ENCODE measurements around the gene SPATA6.
"Not testable (repeated sequence)": the region's sequence is repeated elsewhere in the genome, so short reads cannot be mapped to it uniquely, and the experiment has no call there.

Gene SPATA6

GRCh38 chr1:48450505-48450904 lies 21.5 kb downstream of the SPATA6 start:
- DNase-seq: no peak

GRCh38 chr1:48448932-48449331 lies 23.1 kb downstream of the SPATA6 start:
- DNase-seq: no peak

- DNase-seq: not testable (repeated sequence)
These were observed 27.8 kb downstream of the SPATA6 start for GRCh38 chr1:48444186-48444585.

- DNase-seq: no peak
These were observed 29.0 kb downstream of the SPATA6 start for GRCh38 chr1:48442864-48443619.

- DNase-seq: not testable (repeated sequence)
These were observed 31.2 kb downstream of the SPATA6 start for GRCh38 chr1:48440786-48441185.

- DNase-seq: no peak
These were observed 32.6 kb downstream of the SPATA6 start for GRCh38 chr1:48439380-48439779.

- DNase-seq: not testable (repeated sequence)
These were observed 34.6 kb downstream of the SPATA6 start for GRCh38 chr1:48437379-48437778.

GRCh38 chr1:48435312-48436002 lies 36.5 kb downstream of the SPATA6 start:
- not testable (repeated sequence) for DNase-seq

GRCh38 chr1:48430832-48431231 lies 41.2 kb downstream of the SPATA6 start:
- DNase-seq: no peak

GRCh38 chr1:48422009-48422408 lies 50.0 kb downstream of the SPATA6 start:
- no peak for DNase-seq

GRCh38 chr1:48418742-48419141 lies 53.3 kb downstream of the SPATA6 start:
- no peak for DNase-seq

- no peak for DNase-seq
These were observed 57.0 kb downstream of the SPATA6 start for GRCh38 chr1:48415050-48415449.

GRCh38 chr1:48414264-48414663 lies 57.7 kb downstream of the SPATA6 start:
- DNase-seq: no peak

GRCh38 chr1:48405940-48406339 lies 66.1 kb downstream of the SPATA6 start:
- no peak for DNase-seq

GRCh38 chr1:48405400-48405799 lies 66.6 kb downstream of the SPATA6 start:
- DNase-seq: no peak

- DNase-seq: no peak
These were observed 69.4 kb downstream of the SPATA6 start for GRCh38 chr1:48402599-48402998.

- DNase-seq: no peak
These were observed 75.8 kb downstream of the SPATA6 start for GRCh38 chr1:48396208-48396607.

- DNase-seq: no peak
These were observed 80.1 kb downstream of the SPATA6 start for GRCh38 chr1:48391926-48392325.

GRCh38 chr1:48387409-48387808 lies 84.6 kb downstream of the SPATA6 start:
- no peak for DNase-seq

- no peak for DNase-seq
These were observed 97.2 kb downstream of the SPATA6 start for GRCh38 chr1:48374785-48375184.

GRCh38 chr1:48371598-48371997 lies 100.4 kb downstream of the SPATA6 start:
- DNase-seq: no peak

GRCh38 chr1:48362901-48363300 lies 109.1 kb downstream of the SPATA6 start:
- no peak for DNase-seq

GRCh38 chr1:48356901-48357300 lies 115.1 kb downstream of the SPATA6 start:
- DNase-seq: no peak

GRCh38 chr1:48344373-48344772 lies 127.6 kb downstream of the SPATA6 start:
- no peak for DNase-seq

- DNase-seq: no peak
These were observed 130.8 kb downstream of the SPATA6 start for GRCh38 chr1:48341221-48341620.
